Smooth muscle cell (in vitro differentiated cells): Measurements from ENCODE around the gene RNF152. TPM values are rescaled to one million over a fixed set of nuclear protein-coding genes. Genes with fewer than 3 reads are reported as not detected.

Experiments
- DNase-seq: peaks from one replicate; lab custom pipeline; 2025; ENCODE audit not compliant: unreplicated experiment; lab: John Stamatoyannopoulos, UW
- H2AFZ ChIP-seq: fragments of 200-600 bp; sonication (generic); 2 replicates; pipeline ENCODE4 v1.6.0; 2016; ENCODE audit warnings: antibody characterized with exemption, low read depth, mild to moderate bottlenecking
- H3F3A ChIP-seq: fragments of 200-600 bp; sonication (generic); 2 replicates; pipeline ENCODE4 v1.6.0; 2017; ENCODE audit warnings: antibody characterized with exemption, low read depth
- H3K27ac ChIP-seq: fragments of 200-600 bp; sonication (generic); 2 replicates; pipeline ENCODE4 v1.5.1; 2016; ENCODE audit warnings: low read depth, mild to moderate bottlenecking
- H3K27me3 ChIP-seq: fragments of 200-600 bp; sonication (generic); 2 replicates; pipeline ENCODE4 v1.6.1; 2016; ENCODE audit warnings: low read depth, mild to moderate bottlenecking
- H3K36me3 ChIP-seq: fragments of 200-600 bp; sonication (generic); 2 replicates; pipeline ENCODE4 v1.5.1; 2016; ENCODE audit warnings: low read depth
- H3K4me1 ChIP-seq: fragments of 200-600 bp; sonication (generic); 2 replicates; pipeline ENCODE4 v1.5.1; 2016; ENCODE audit warnings: low read depth
- H3K4me2 ChIP-seq: fragments of 200-600 bp; sonication (generic); 2 replicates; pipeline ENCODE4 v1.6.0; 2016; ENCODE audit warnings: mild to moderate bottlenecking
- H3K4me3 ChIP-seq: fragments of 200-600 bp; sonication (generic); 2 replicates; pipeline ENCODE4 v1.5.1; 2016; ENCODE audit warnings: mild to moderate bottlenecking
- H3K79me2 ChIP-seq: fragments of 200-600 bp; sonication (generic); 2 replicates; pipeline ENCODE4 v1.6.0; 2016; ENCODE audit warnings: low read depth, mild to moderate bottlenecking
- H3K9ac ChIP-seq: fragments of 200-600 bp; sonication (generic); 2 replicates; pipeline ENCODE4 v1.6.0; 2016; ENCODE audit warnings: low read depth
- H3K9me3 ChIP-seq: fragments of 200-600 bp; sonication (generic); replicated peaks from 2 replicates; pipeline ENCODE4 v1.5.1; 2016; ENCODE audit warnings: low read depth
- H4K20me1 ChIP-seq: fragments of 200-600 bp; sonication (generic); 2 replicates; pipeline ENCODE4 v1.6.0; 2016; ENCODE audit warnings: low read depth
- WGBS: methylation state at CpG from one replicate; pipeline ENCODE4 v1.1.7; 2016; ENCODE audit warnings: low lambda C conversion rate; 5-methylcytosine and 5-hydroxymethylcytosine counted together
- polyA plus RNA-seq: library from polyadenylated mRNA; unstranded; fragments of >200 nt; fragmentation: Nextera tagmentation; extraction: Ambion mirVana; gene quantifications from 2 replicates; pipeline ENCODE4 v1.2.1, GENCODE V29; 2016
- total RNA-seq: library from RNA; depleted of rRNA; stranded (reverse); fragments of >200 nt; gene quantifications from 2 replicates; pipeline ENCODE4 v1.2.3, GENCODE V29; 2014
- TF ChIP-seq, protein P1 (sequence below): fragments of 200-600 bp; sonication (generic); IDR thresholded peaks from 2 replicates; pipeline ENCODE4 v1.5.1; 2017; ENCODE audit warnings: borderline replicate concordance, mild to moderate bottlenecking, antibody characterized with exemption; ENCODE audit not compliant: insufficient read depth, poor library complexity, severe bottlenecking

The RNF152 gene
- total and polyA plus RNA-seq, 2 experiments from 2014 or later: 10.6 to 56.6 TPM

DNA sequence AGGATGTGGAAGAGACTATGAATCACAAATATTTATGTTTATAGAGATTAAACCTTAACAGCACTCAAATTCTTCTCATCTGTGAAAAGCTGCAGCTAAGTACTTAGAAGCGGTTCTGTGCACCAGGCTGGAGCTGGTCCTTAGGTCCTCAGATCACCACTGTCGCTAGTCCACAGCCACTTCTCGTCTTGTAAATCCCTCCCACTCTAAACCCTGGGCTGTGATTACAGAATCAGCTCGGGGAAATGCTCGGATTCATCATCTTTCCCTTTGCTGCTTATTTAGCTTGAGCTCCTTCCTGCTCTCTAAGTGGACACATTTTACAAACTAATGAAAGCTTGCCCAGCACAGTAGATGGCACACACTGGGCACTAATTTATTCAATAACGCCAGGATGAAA is 61.7 kb downstream of the RNF152 start:
- 31% methylated on average over 6 of the region's 6 CpGs for WGBS
- peaks cover 11% of the 10 kb centered on the region for H3F3A ChIP-seq
- TF ChIP-seq, protein P1, sequence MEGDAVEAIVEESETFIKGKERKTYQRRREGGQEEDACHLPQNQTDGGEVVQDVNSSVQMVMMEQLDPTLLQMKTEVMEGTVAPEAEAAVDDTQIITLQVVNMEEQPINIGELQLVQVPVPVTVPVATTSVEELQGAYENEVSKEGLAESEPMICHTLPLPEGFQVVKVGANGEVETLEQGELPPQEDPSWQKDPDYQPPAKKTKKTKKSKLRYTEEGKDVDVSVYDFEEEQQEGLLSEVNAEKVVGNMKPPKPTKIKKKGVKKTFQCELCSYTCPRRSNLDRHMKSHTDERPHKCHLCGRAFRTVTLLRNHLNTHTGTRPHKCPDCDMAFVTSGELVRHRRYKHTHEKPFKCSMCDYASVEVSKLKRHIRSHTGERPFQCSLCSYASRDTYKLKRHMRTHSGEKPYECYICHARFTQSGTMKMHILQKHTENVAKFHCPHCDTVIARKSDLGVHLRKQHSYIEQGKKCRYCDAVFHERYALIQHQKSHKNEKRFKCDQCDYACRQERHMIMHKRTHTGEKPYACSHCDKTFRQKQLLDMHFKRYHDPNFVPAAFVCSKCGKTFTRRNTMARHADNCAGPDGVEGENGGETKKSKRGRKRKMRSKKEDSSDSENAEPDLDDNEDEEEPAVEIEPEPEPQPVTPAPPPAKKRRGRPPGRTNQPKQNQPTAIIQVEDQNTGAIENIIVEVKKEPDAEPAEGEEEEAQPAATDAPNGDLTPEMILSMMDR: no peak
- peaks cover 25% of the 10 kb centered on the region for H3K4me1 ChIP-seq
- H3K9ac ChIP-seq: no peak overlapping the region
- no peak overlapping the region for H2AFZ ChIP-seq
- no peaks in the 10 kb centered on the region for H3K27me3 ChIP-seq
- peaks cover 97% of the 10 kb centered on the region for H4K20me1 ChIP-seq
- H3K9me3 ChIP-seq: no peaks in the 10 kb centered on the region
- no peak overlapping the region for H3K4me3 ChIP-seq
- H3K36me3 ChIP-seq: peaks cover 5% of the 10 kb centered on the region
- DNase-seq: no peak
- peaks cover 71% of the 10 kb centered on the region for H3K79me2 ChIP-seq
- H3K27ac ChIP-seq: peak overlapping the region; percentile 81
- H3K4me2 ChIP-seq: peak overlapping the region; percentile 66

DNA sequence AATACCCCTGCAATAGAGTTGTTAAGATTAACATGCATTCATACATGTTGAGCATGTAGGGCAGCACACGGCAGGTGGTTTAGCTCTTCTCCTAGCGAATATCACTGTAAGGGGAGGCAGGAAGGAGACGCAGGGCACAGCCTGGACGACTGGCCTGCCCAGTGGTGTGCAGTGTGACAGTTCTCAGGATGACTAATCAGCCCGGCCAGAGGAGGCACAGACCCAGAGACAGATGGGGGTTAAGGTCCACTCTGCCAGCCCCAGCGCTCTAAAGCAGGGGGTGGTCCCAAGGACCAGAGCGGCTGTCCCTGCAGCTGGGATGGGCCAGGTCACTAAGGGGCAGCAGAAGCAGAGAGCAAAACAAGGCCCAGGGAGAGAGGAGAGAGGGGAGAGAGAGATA is 63.7 kb downstream of the RNF152 start:
- Histone ChIP-seq H4K20me1 (peaks cover 97% of the 10 kb centered on the region), H3K4me1 (peaks cover 25% of the 10 kb centered on the region), H3K27me3 (no peaks in the 10 kb centered on the region), H2AFZ (no peak overlapping the region), H3K27ac (no peak overlapping the region), H3F3A (peaks cover 6% of the 10 kb centered on the region), H3K79me2 (peaks cover 71% of the 10 kb centered on the region), H3K4me2 (no peak overlapping the region), H3K4me3 (no peak overlapping the region), H3K36me3 (no peaks in the 10 kb centered on the region), H3K9ac (no peak overlapping the region), H3K9me3 (no peaks in the 10 kb centered on the region)
- DNase-seq: no peak
- 67% methylated on average over 7 of the region's 7 CpGs for WGBS
- TF ChIP-seq, protein P1: no peak

DNA sequence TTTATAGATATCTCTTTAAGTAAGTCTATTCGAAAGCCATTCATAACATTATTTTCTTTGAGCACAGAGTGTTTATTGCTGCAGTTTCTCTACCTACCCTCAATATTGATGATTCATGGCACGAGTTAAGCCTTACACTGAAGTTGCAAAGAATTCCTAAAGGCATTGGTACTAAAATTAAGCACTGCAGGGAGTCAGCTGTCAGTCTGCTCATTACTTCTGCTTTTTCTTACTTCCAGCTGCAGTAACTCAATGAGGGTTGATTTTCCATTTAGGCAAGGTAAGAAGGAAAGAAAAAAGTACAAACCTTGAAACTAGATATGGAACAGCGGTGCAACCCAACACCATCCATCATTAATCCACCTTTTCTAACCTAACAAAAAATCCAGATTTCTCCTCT is 65.2 kb downstream of the RNF152 start:
- Histone ChIP-seq H3K4me2 (no peak overlapping the region), H3K9me3 (no peaks in the 10 kb centered on the region), H3F3A (no peaks in the 10 kb centered on the region), H3K27me3 (no peaks in the 10 kb centered on the region), H3K36me3 (peaks cover under 1% of the 10 kb centered on the region), H2AFZ (no peak overlapping the region), H3K4me1 (peaks cover 14% of the 10 kb centered on the region), H3K27ac (no peak overlapping the region), H3K9ac (no peak overlapping the region), H3K4me3 (no peak overlapping the region), H3K79me2 (peaks cover 69% of the 10 kb centered on the region), H4K20me1 (peaks cover 97% of the 10 kb centered on the region)
- WGBS: 68% methylated on average over 3 of the region's 3 CpGs
- no peak for DNase-seq
- TF ChIP-seq, protein P1: no peak

DNA sequence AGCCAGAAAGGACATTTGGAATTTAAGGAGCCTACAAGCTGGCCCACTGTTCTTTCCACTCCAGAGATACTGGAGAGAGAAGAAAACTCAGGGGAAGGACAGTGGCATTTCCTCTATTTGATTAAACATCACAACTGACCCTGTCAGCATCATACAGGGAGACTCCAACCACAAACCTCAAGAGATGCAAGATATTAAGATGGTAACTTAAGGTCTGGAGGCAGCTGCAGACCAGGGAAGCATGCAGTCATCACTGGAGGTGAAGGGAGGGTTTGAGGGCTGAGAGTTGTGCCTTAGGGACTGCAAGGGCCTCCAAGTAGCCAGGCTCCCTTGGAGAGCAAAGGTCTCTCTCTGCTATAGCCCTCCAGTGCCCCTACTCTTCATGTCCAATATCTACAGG is 67.4 kb downstream of the RNF152 start:
- no peaks in the 10 kb centered on the region for H3K27me3 ChIP-seq
- H3K79me2 ChIP-seq: peaks cover 76% of the 10 kb centered on the region
- TF ChIP-seq, protein P1: no peak
- H3K36me3 ChIP-seq: peaks cover 3% of the 10 kb centered on the region
- peak overlapping the region; percentile 48 for H3K4me2 ChIP-seq
- no peaks in the 10 kb centered on the region for H3K9me3 ChIP-seq
- peaks cover 99% of the 10 kb centered on the region for H4K20me1 ChIP-seq
- no peak overlapping the region for H3K9ac ChIP-seq
- no peak overlapping the region for H2AFZ ChIP-seq
- no peak for DNase-seq
- H3K27ac ChIP-seq: peak overlapping the region; percentile 74
- peaks cover 6% of the 10 kb centered on the region for H3K4me1 ChIP-seq
- no peak overlapping the region for H3K4me3 ChIP-seq
- H3F3A ChIP-seq: no peaks in the 10 kb centered on the region
